Right lobe of liver (tissue), 6 donors: ENCODE data around the gene TOB2. TPM values are rescaled to one million over a fixed set of nuclear protein-coding genes. Genes with fewer than 3 reads are reported as not detected.

Experiments
- ATAC-seq, 4 donors: fragments of 200-7000 bp; cut with Tn5 transposase; one replicate each; pipeline ENCODE4 v1.9.1; 2020; ENCODE audit warnings: mild to moderate bottlenecking in 4 of 4, moderate library complexity in 4 of 4
- DNase-seq, 3 donors: peaks; one replicate each; pipeline ENCODE4 v3.0.0-alpha.2; 2020
- H3K27ac ChIP-seq, 3 donors: fragments of 200-600 bp; one replicate each; pipeline ENCODE4 v1.8.0; 2022
- H3K27me3 ChIP-seq, 2 donors: fragments of 200-600 bp; one replicate each; pipeline ENCODE4 v1.8.0; 2022
- H3K36me3 ChIP-seq, 4 donors: fragments of 200-600 bp; sonication (generic) in 1 of 4; one replicate each; pipeline versions ENCODE4 v1.5.1 to v1.8.0; 2017 to 2022; ENCODE audit warnings: control low read depth in 1 of 4
- H3K4me1 ChIP-seq, 4 donors: fragments of 200-600 bp; sonication (generic) in 1 of 4; one replicate each; pipeline versions ENCODE4 v1.5.1 to v1.8.0; 2017 to 2022; ENCODE audit warnings: control low read depth in 1 of 4
- H3K4me3 ChIP-seq, 3 donors: fragments of 200-600 bp; one replicate each; pipeline ENCODE4 v1.8.0; 2022
- H3K9me3 ChIP-seq, 4 donors: fragments of 200-600 bp; sonication (generic) in 1 of 4; one replicate each; pipeline versions ENCODE4 v1.5.1 to v1.8.0; 2017 to 2022; ENCODE audit warnings: control low read depth in 1 of 4
- CTCF ChIP-seq, 4 donors: fragments of 200-600 bp in 3 of 4; fragments of 450-650 bp in 1 of 4; IDR thresholded peaks; one replicate each; pipeline versions ENCODE4 v1.5.1 to v1.8.0; 2016 to 2022; ENCODE audit warnings: antibody characterized with exemption in 4 of 4, mild to moderate bottlenecking in 2 of 4
- POLR2A ChIP-seq: fragments of 450-650 bp; IDR thresholded peaks from one replicate; pipeline ENCODE4 v1.6.1; 2017; ENCODE audit warnings: antibody characterized with exemption, mild to moderate bottlenecking
- WGBS: methylation state at CpG from one replicate; pipeline ENCODE4 v1.1.6; 2018; ENCODE audit warnings: low coverage, low lambda C conversion rate; ENCODE audit not compliant: insufficient coverage; ENCODE audit errors: missing lambda C conversion rate; 5-methylcytosine and 5-hydroxymethylcytosine counted together
- intact Hi-C, 2 donors: fragments of 100-400 bp; cut with DNase I; formaldehyde crosslinking; loops; one replicate each; pipeline versions ENCODE4 v1.11.2 to v1.14.1; 2022
- total RNA-seq, 6 experiments: library from RNA; depleted of rRNA in 2 of 6; stranded (reverse); fragments of >200 nt in 2 of 6; fragmentation: NEBNext Ultra II Directional in 3 of 6; extraction: Animal tissue kit (Norgen Biotek cat#: 25700) in 3 of 6; gene quantifications; one replicate each; pipeline versions ENCODE4 v1.1.0 to v1.2.4, GENCODE V29; 2016 to 2023
- donor health status: DM: no; HTN: yes; CAD: no.
- donor health status: DM: no; HTN: no; CAD: no.
- donor health status: DM: no; HTN: no; CAD: no.
- donor health status: DM: no; HTN: yes; CAD: no.
- donor health status: DM: no; HTN: yes; CAD: no.

The TOB2 gene
- total RNA-seq, 6 experiments from 2014 or later: 11.6 to 33.4 (median 19.4) TPM

GRCh38 chr22:41481131-41481830 lies 34.7 kb upstream of the TOB2 start:
- ATAC-seq (no peak), DNase-seq (no peak)
- no peaks in the 10 kb centered on the region for H3K27me3 ChIP-seq
- intact Hi-C loops: no loop called here
- H3K36me3 ChIP-seq: no peaks in the 10 kb centered on the region
- no peaks in the 10 kb centered on the region for H3K9me3 ChIP-seq
- no peak for TF ChIP-seq CTCF (IDR thresholded peaks at IDR 0.05)
- TF ChIP-seq POLR2A: no peak
- 70% methylated on average over 2 of the region's 15 CpGs for WGBS
- H3K4me1 ChIP-seq: peaks cover 0 to 60% (median 19%) of the 10 kb centered on the region in 4 donors
- no peak overlapping the region for H3K4me3 ChIP-seq
- peak overlapping the region in 1 of 3 donors; percentile 11 for H3K27ac ChIP-seq

- 68% methylated on average over 5 of the region's 7 CpGs for WGBS
- H3K4me1 ChIP-seq: peaks cover 0 to 69% (median 23%) of the 10 kb centered on the region in 4 donors
- TF ChIP-seq POLR2A: no peak
- no peak for TF ChIP-seq CTCF (IDR thresholded peaks at IDR 0.05)
- H3K27ac ChIP-seq: peak overlapping the region in 1 of 3 donors; percentile 71
- H3K36me3 ChIP-seq: no peaks in the 10 kb centered on the region
- H3K4me3 ChIP-seq: no peak overlapping the region
- DNase-seq: no peak
- no peaks in the 10 kb centered on the region for H3K27me3 ChIP-seq
- no peak for ATAC-seq
- intact Hi-C loops: no loop called here
- no peaks in the 10 kb centered on the region for H3K9me3 ChIP-seq
Measured at GRCh38 chr22:41480397-41480735, 33.8 kb upstream of the TOB2 start.

GRCh38 chr22:41479671-41480396 lies 33.2 kb upstream of the TOB2 start:
- 96% methylated on average over 5 of the region's 6 CpGs for WGBS
- Histone ChIP-seq H3K27ac (peak overlapping the region in 2 of 3 donors; percentile 38 to 71), H3K4me1 (peaks cover 0 to 69% (median 26%) of the 10 kb centered on the region in 4 donors), H3K9me3 (no peaks in the 10 kb centered on the region), H3K4me3 (no peak overlapping the region), H3K36me3 (no peaks in the 10 kb centered on the region), H3K27me3 (no peaks in the 10 kb centered on the region)
- intact Hi-C loops: no loop called here
- ATAC-seq (no peak), DNase-seq (no peak)
- no peak for TF ChIP-seq CTCF (IDR thresholded peaks at IDR 0.05)
- TF ChIP-seq POLR2A: no peak

- H3K9me3 ChIP-seq: no peaks in the 10 kb centered on the region
- DNase-seq (peak; percentile 49 to 81 (median 71)), ATAC-seq (peak; percentile 83 to 89 (median 86))
- no peaks in the 10 kb centered on the region for H3K36me3 ChIP-seq
- 44% methylated on average over 6 of the region's 7 CpGs for WGBS
- H3K27ac ChIP-seq: peak overlapping the region in 2 of 3 donors; percentile 38 to 71
- no peak overlapping the region for H3K4me3 ChIP-seq
- H3K27me3 ChIP-seq: no peaks in the 10 kb centered on the region
- H3K4me1 ChIP-seq: peaks cover 0 to 70% (median 27%) of the 10 kb centered on the region in 4 donors
- intact Hi-C loops: no loop called here
- no peak for TF ChIP-seq POLR2A
- TF ChIP-seq CTCF (IDR thresholded peaks at IDR 0.05): no peak
Measured at GRCh38 chr22:41478891-41479521, 32.4 kb upstream of the TOB2 start.
